ENCODE measurements around the gene MATK. TPM values are rescaled to one million over a fixed set of nuclear protein-coding genes. Genes with fewer than 3 reads are reported as not detected.

MATK gene
- total RNA-seq, 1 experiment from 2014 or later, result 28.3 TPM

- TF ChIP-seq ZNF219 (CRISPR knock-in tag; IDR thresholded peaks at IDR 0.05; ENCODE audit: borderline replicate concordance) (no peak), FOXP4 (CRISPR knock-in tag; IDR thresholded peaks at IDR 0.05) (no peak), E2F1 (CRISPR knock-in tag; IDR thresholded peaks at IDR 0.05) (no peak), AR (CRISPR knock-in tag; IDR thresholded peaks at IDR 0.05) (no peak), ESRRA (CRISPR knock-in tag; IDR thresholded peaks at IDR 0.05; ENCODE audit: borderline replicate concordance) (no peak), USF2 (CRISPR knock-in tag; IDR thresholded peaks at IDR 0.05) (no peak), ZNF425 (CRISPR knock-in tag; conservative IDR thresholded peaks at IDR 0.05) (no peak), ZBTB21 (CRISPR knock-in tag; IDR thresholded peaks at IDR 0.05; ENCODE audit: borderline replicate concordance) (no peak), ZNF138 (CRISPR knock-in tag; conservative IDR thresholded peaks at IDR 0.05) (no peak), NFATC4 (CRISPR knock-in tag; IDR thresholded peaks at IDR 0.05) (no peak)
Measured at GRCh38 chr19:3826163-3826562, 40.0 kb upstream of the MATK start (continued).

- CTCF ChIA-PET, result interaction anchor here (0.7 kb wide), 1 partner anchor 16 kb away, joined by 3 read pairs; no protein-coding TSS in a partner anchor
- no peaks in the 10 kb centered on the region for H3K4me1 Mint-ChIP-seq
- no peaks in the 10 kb centered on the region for H3K9me3 Mint-ChIP-seq
- no peak for DNase-seq (ENCODE audit: low spot score)
- peaks cover 5% of the 10 kb centered on the region; the same call in 1 of the 2 replicates for H3K27me3 Mint-ChIP-seq (ENCODE audit: low read depth)
- no peak for TF ChIP-seq ZNF423 (CRISPR knock-in tag; IDR thresholded peaks at IDR 0.05)
- TF ChIP-seq SOX15 (CRISPR knock-in tag; IDR thresholded peaks at IDR 0.05), result no peak
- TF ChIP-seq ESRRA (CRISPR knock-in tag; IDR thresholded peaks at IDR 0.05; ENCODE audit: borderline replicate concordance), result no peak
- no peak for TF ChIP-seq NR3C1 (CRISPR knock-in tag; conservative IDR thresholded peaks at IDR 0.05; ENCODE audit: low read depth)
- TF ChIP-seq TEAD4 (CRISPR knock-in tag; IDR thresholded peaks at IDR 0.05), result no peak
- no peak for TF ChIP-seq HMGXB4 (CRISPR knock-in tag; IDR thresholded peaks at IDR 0.05)
- TF ChIP-seq MAX (CRISPR knock-in tag; IDR thresholded peaks at IDR 0.05), result no peak
- no peak for TF ChIP-seq ZNF232 (CRISPR knock-in tag; IDR thresholded peaks at IDR 0.05)
- TF ChIP-seq RORB (CRISPR knock-in tag; IDR thresholded peaks at IDR 0.05), result no peak
- TF ChIP-seq RELA (CRISPR knock-in tag; IDR thresholded peaks at IDR 0.05; ENCODE audit: borderline replicate concordance), result no peak
- TF ChIP-seq IRF1 (CRISPR knock-in tag; IDR thresholded peaks at IDR 0.05), result no peak
- H3K36me3 Mint-ChIP-seq, result no peaks in the 10 kb centered on the region
- POLR2A ChIA-PET, result no interaction called here
- H3K27ac Mint-ChIP-seq, result peak overlapping the region; percentile 93
- no peak for ATAC-seq
- no peak overlapping the region for H3K4me3 Mint-ChIP-seq
Measured at GRCh38 chr19:3825286-3825956, 39.2 kb upstream of the MATK start.
